Mucosa of descending colon (tissue), 3 donors: ENCODE results near the gene TLCD3A. TPM values are rescaled to one million over a fixed set of nuclear protein-coding genes. Genes with fewer than 3 reads are reported as not detected.
"Not testable (repeated sequence)": the region's sequence is repeated elsewhere in the genome, so short reads cannot be mapped to it uniquely, and the experiment has no call there.

Experiments
- ATAC-seq: fragments of 200-7000 bp; cut with Tn5 transposase; one replicate; pipeline ENCODE4 v1.9.1; 2020; ENCODE audit warnings: mild to moderate bottlenecking, moderate library complexity
- DNase-seq, 3 donors: peaks; one replicate each; pipeline ENCODE4 v3.0.0-alpha.2; 2020
- H3K36me3 ChIP-seq: fragments of 200-600 bp; one replicate; pipeline ENCODE4 v1.8.0; 2021; ENCODE audit warnings: low read depth, mild to moderate bottlenecking
- H3K4me1 ChIP-seq: fragments of 200-600 bp; one replicate; pipeline ENCODE4 v1.8.0; 2021; ENCODE audit warnings: low read depth, mild to moderate bottlenecking
- H3K4me3 ChIP-seq: fragments of 200-600 bp; one replicate; pipeline ENCODE4 v1.8.0; 2021; ENCODE audit warnings: mild to moderate bottlenecking
- H3K9me3 ChIP-seq: fragments of 200-600 bp; one replicate; pipeline ENCODE4 v1.8.0; 2021; ENCODE audit warnings: mild to moderate bottlenecking
- intact Hi-C, 2 donors: fragments of 100-400 bp; cut with DNase I in 1 of 2; cut with micrococcal nuclease in 1 of 2; formaldehyde crosslinking; loops; one replicate each; pipeline versions ENCODE4 v1.11.0 to v1.11.1; 2022; cut with DNase I, micrococcal nuclease
- total RNA-seq, 3 donors: library from RNA; stranded (reverse); fragmentation: NEBNext Ultra II Directional in 2 of 3; extraction: Animal tissue kit (Norgen Biotek cat#: 25700) in 2 of 3; gene quantifications; one replicate each; pipeline versions ENCODE4 v1.2.1 to v1.2.4, GENCODE V29; 2021 to 2023
- TF ChIP-seq, protein P1 (sequence below): fragments of 200-600 bp; IDR thresholded peaks from one replicate; pipeline ENCODE4 v1.8.0; 2022; ENCODE audit warnings: antibody characterized with exemption, mild to moderate bottlenecking
- donor health status: DM: no; HTN: no; CAD: no; lungs with moderate emphysema.
- donor health status: DM: no; HTN: no; CAD: no.
- donor health status: DM: no; HTN: yes; CAD: no.

TLCD3A gene
- total RNA-seq, 3 donors from 2014 or later: 4.9 to 14.8 (median 6.0) TPM

DNA sequence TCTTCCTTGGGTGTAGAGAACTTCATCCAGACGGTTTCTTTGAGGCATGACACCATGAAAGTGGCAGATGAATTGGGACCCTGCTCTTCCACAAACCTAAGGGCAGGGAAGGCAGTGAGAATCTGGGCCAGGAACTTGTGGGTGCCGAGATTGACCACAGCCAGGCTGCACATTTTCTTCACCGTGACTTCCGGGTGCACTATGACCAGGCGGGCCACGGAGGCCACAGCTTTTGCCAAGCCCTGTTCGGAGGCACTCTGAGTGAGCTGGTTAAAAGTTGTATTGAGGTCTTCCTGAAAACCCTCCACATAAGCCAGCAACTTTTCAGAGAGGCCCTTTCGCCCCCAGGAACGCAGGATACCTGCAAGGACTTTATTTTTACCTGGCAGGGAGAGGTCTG lies 13.8 kb downstream of the TLCD3A start:
- ATAC-seq (no peak), DNase-seq (no peak)
- TF ChIP-seq, protein P1, sequence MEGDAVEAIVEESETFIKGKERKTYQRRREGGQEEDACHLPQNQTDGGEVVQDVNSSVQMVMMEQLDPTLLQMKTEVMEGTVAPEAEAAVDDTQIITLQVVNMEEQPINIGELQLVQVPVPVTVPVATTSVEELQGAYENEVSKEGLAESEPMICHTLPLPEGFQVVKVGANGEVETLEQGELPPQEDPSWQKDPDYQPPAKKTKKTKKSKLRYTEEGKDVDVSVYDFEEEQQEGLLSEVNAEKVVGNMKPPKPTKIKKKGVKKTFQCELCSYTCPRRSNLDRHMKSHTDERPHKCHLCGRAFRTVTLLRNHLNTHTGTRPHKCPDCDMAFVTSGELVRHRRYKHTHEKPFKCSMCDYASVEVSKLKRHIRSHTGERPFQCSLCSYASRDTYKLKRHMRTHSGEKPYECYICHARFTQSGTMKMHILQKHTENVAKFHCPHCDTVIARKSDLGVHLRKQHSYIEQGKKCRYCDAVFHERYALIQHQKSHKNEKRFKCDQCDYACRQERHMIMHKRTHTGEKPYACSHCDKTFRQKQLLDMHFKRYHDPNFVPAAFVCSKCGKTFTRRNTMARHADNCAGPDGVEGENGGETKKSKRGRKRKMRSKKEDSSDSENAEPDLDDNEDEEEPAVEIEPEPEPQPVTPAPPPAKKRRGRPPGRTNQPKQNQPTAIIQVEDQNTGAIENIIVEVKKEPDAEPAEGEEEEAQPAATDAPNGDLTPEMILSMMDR: no peak
- intact Hi-C loops: no loop called here
- H3K4me3 ChIP-seq: no peak overlapping the region
- no peaks in the 10 kb centered on the region for H3K36me3 ChIP-seq
- H3K4me1 ChIP-seq: peaks cover 9% of the 10 kb centered on the region
- no peaks in the 10 kb centered on the region for H3K9me3 ChIP-seq

DNA sequence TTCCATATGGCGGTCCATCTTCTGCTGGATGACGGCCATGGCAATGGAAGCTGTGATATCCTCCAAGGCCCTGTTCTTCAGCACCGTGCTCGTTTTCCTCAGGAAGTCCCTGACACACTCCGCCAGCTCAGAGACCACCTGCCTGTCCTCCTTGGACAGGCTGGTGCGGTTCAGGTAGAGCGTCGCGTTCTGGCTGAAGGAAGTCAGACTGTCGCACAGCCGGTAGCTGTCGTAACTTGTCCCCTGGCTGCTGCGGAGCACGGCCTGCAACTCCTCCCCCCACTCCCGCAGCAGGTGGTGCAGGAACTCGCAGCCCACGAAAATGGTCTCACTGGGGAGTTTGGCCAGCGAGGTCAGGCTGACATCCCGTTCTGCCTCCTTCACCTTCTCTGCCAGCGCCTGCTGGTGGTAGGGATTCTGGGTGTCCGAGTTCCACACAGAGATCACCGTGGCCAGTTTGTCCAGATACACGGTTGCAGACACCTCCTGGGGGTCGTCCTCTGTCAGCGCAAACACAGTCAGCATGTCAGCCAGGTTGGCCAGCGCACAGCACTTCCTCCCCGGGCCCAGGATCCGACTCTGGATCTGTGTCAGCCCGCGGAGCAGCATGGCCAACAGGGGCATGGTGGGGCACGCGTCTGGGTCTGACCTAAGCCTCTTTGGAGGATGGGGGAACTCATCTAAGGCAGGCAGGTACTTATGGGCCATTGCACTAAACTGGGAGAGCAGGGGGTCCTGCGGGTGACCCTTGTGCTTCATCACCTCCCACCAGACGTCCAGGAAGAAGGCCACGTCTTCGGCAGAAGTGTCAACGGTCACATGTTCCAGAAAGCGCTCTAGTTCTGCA lies 14.6 kb downstream of the TLCD3A start:
- Histone ChIP-seq H3K4me1 (peaks cover 13% of the 10 kb centered on the region), H3K4me3 (no peak overlapping the region), H3K9me3 (no peaks in the 10 kb centered on the region), H3K36me3 (no peaks in the 10 kb centered on the region)
- no peak for ATAC-seq
- intact Hi-C loops: no loop called here
- TF ChIP-seq, protein P1: no peak
- DNase-seq: no peak

DNA sequence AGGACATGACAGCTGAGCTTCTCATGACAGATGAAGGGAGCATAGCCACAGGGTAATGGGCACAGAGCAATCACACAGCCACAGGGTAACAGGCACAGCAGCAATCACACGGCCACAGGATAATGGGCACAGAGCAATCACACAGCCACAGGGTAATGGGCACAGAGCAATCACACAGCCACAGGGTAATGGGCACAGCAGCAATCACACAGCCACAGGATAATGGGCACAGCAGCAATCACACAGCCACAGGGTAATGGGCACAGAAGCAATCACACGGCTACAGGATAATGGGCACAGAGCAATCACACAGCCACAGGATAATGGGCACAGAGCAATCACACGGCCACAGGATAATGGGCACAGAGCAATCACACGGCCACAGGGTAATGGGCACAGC lies 16.2 kb downstream of the TLCD3A start:
- peaks cover 13% of the 10 kb centered on the region for H3K4me1 ChIP-seq
- DNase-seq, H3K4me3 ChIP-seq, H3K9me3 ChIP-seq, ATAC-seq, intact Hi-C loops, H3K36me3 ChIP-seq: not testable (repeated sequence)

DNA sequence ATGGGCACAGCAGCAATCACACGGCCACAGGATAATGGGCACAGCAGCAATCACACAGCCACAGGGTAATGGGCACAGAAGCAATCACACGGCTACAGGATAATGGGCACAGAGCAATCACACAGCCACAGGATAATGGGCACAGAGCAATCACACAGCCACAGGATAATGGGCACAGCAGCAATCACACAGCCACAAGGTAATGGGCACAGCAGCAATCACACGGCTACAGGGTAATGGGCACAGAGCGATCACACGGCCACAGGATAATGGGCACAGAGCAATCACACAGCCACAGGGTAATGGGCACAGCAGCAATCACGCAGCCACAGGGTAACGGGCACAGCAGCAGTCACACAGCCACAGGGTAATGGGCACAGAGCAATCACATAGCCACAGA lies 17.0 kb downstream of the TLCD3A start:
- H3K36me3 ChIP-seq, intact Hi-C loops, ATAC-seq, H3K4me3 ChIP-seq, H3K9me3 ChIP-seq, DNase-seq: not testable (repeated sequence)
- H3K4me1 ChIP-seq: peaks cover 13% of the 10 kb centered on the region

DNA sequence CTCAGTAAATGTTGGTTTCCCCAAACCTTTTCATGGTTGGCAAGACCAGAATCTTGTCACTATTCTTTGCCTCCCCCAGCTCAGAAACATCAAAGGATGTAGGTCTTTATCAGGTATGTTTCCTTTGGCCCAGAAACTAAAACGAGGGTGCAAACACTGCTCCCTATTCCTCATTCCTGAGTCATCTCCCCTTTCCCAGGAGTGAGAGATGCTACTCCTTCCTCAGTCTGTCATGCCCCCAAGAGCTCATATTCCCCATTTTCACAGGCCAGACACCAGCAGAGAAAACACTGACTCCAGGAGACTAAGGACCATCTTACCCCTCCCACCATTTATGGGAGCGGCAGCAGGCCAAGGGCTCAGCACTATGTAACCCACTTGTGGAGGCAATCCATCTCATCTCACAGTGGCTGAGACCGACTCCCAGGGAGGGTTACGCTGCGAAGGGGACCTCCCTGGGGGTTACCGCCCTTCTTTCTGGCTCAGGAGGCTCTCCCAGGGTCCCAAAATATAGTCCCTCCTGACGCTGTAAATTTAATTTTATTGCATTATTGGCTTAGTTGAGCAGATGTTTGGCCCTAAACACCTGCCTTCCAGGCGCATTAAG lies 18.1 kb downstream of the TLCD3A start:
- Histone ChIP-seq H3K4me3 (no peak overlapping the region), H3K4me1 (peaks cover 13% of the 10 kb centered on the region), H3K36me3 (no peaks in the 10 kb centered on the region), H3K9me3 (no peaks in the 10 kb centered on the region)
- TF ChIP-seq, protein P1: no peak
- DNase-seq (no peak), ATAC-seq (no peak)
- intact Hi-C loops: no loop called here

DNA sequence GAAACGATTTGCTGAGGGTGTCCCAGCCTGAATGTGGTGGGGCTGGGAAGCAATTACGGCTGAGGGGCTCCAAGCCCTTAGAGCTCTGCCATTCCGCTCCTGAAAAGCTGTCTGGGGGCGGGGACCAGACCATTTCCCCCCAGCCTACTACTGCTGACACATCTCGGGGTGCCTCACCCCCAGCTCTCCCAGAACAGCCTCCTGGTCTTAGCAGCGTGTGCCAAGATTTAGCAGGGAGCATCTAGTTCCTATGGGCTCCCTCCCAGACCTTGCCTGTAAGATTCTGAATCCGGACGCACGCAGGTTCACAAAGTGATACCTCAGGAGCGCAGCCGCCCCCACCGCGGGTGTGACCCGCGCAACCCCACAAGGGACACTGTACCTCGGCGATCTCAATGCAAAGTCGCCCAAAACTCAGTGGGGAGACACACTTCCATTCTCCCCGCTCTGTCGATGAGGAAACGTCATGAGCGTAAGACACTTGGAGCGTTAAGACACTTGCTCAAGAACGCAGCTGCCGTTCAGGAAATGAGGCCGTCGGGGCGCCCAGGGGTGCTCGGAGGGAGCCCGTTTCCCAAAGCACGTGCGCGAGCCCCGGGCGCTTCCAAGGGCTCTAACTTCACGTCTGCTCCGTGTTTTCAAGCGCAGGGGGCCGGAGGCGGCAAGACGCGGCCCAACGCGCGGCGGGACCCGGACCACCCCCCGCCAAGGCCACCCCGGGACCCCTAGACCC lies 19.0 kb downstream of the TLCD3A start:
- peaks cover 13% of the 10 kb centered on the region for H3K4me1 ChIP-seq
- ATAC-seq (peak; percentile 59), DNase-seq (peak; percentile 40 to 68 (median 60))
- TF ChIP-seq, protein P1: no peak
- H3K9me3 ChIP-seq: no peaks in the 10 kb centered on the region
- peak overlapping the region; percentile 75 for H3K4me3 ChIP-seq
- intact Hi-C loops: no loop called here
- H3K36me3 ChIP-seq: no peaks in the 10 kb centered on the region
